EH (cell line): ENCODE results near the gene TM7SF2.
A peak's percentile ranks its signal among the peaks of the same experiment; 100 is the strongest.
"Not testable (repeated sequence)": the region's sequence is repeated elsewhere in the genome, so short reads cannot be mapped to it uniquely, and the experiment has no call there.

Source experiments
- DNase-seq: peaks from one replicate; pipeline ENCODE4 v3.0.0-alpha.2; 2015; ENCODE audit warnings: low read depth

Gene TM7SF2

GRCh38 chr11:65115361-65116082, 3.9 kb downstream of the TM7SF2 start:
- DNase-seq: no peak

- DNase-seq: peak; percentile 61
These were observed 4.9 kb downstream of the TM7SF2 start for GRCh38 chr11:65116370-65117205.

- peak; percentile 98 for DNase-seq
These were observed 5.8 kb downstream of the TM7SF2 start, which contains the start of gene ZNHIT2 for GRCh38 chr11:65117206-65118096. Gene ZNHIT2 (minus strand): TSS chr11:65117701. CDS start chr11:65117653, 48 bp downstream.

- no peak for DNase-seq
These were observed 6.6 kb downstream of the TM7SF2 start for GRCh38 chr11:65118097-65118837.

GRCh38 chr11:65118891-65119669, 7.4 kb downstream of the TM7SF2 start:
- DNase-seq: not testable (repeated sequence)

- no peak for DNase-seq
These were observed 8.0 kb downstream of the TM7SF2 start for GRCh38 chr11:65119670-65119995.

- DNase-seq: no peak
These were observed 9.2 kb downstream of the TM7SF2 start for GRCh38 chr11:65120831-65121230.

GRCh38 chr11:65121447-65121864, 9.8 kb downstream of the TM7SF2 start:
- no peak for DNase-seq

GRCh38 chr11:65121865-65122696, 10.4 kb downstream of the TM7SF2 start, which contains the start of the genes FAU and MRPL49:
Gene FAU (minus strand): TSS chr11:65122134. CDS start chr11:65121813, 321 bp downstream.
Gene MRPL49 (plus strand): TSS chr11:65122321. CDS start chr11:65122347, 26 bp downstream.
- DNase-seq: peak; percentile 97

GRCh38 chr11:65124480-65125196, 13.0 kb downstream of the TM7SF2 start:
- no peak for DNase-seq

GRCh38 chr11:65125197-65126056, 13.8 kb downstream of the TM7SF2 start:
- DNase-seq: no peak

- DNase-seq: no peak
These were observed 15.1 kb downstream of the TM7SF2 start for GRCh38 chr11:65126624-65127274.

- DNase-seq: no peak
These were observed 16.0 kb downstream of the TM7SF2 start for GRCh38 chr11:65127473-65128181.

GRCh38 chr11:65128182-65129145, 16.8 kb downstream of the TM7SF2 start:
- DNase-seq: no peak

GRCh38 chr11:65129649-65130441, 18.2 kb downstream of the TM7SF2 start:
- no peak for DNase-seq
